Fibroblast of lung (primary cell): ENCODE data around the gene RANBP1. TPM values are rescaled to one million over a fixed set of nuclear protein-coding genes. Genes with fewer than 3 reads are reported as not detected.

Experiments
- DNase-seq, 2 donors: peaks; one replicate each; pipeline versions ENCODE4 v3.0.0 to v3.0.0-alpha.2; 2010; ENCODE audit warnings: low read depth in 2 of 2
- H2AFZ ChIP-seq: 2 replicates; pipeline ENCODE4 v1.5.1; 2012; ENCODE audit warnings: low read length, control low read depth, inconsistent platforms
- H3K27ac ChIP-seq: 2 replicates; pipeline ENCODE4 v1.5.1; 2011; ENCODE audit warnings: low read length, control low read depth; ENCODE audit not compliant: insufficient read depth
- H3K27me3 ChIP-seq: 2 replicates; pipeline ENCODE4 v1.5.1; 2011; ENCODE audit warnings: mild to moderate bottlenecking, low read length; ENCODE audit not compliant: control insufficient read depth, insufficient read depth
- H3K36me3 ChIP-seq: 2 replicates; pipeline ENCODE4 v1.5.1; 2011; ENCODE audit warnings: low read length; ENCODE audit not compliant: control insufficient read depth, insufficient read depth
- H3K4me1 ChIP-seq: 2 replicates; pipeline ENCODE4 v1.5.1; 2011; ENCODE audit warnings: low read length; ENCODE audit not compliant: control insufficient read depth, insufficient read depth; ENCODE audit errors: extremely low read depth
- H3K4me2 ChIP-seq: 2 replicates; pipeline ENCODE4 v1.5.1; 2011; ENCODE audit warnings: low read length, control low read depth; ENCODE audit not compliant: insufficient read depth; ENCODE audit errors: extremely low read depth
- H3K4me3 ChIP-seq, 4 experiments: fragments of 200-600 bp in 1 of 4; sonication (generic) in 1 of 4; replicated peaks in 1 of 4; 2 replicates each; pipeline ENCODE4 v1.5.1; 2011 to 2016; ENCODE audit warnings: low read length in 4 of 4, low read depth in 3 of 4, mild to moderate bottlenecking in 3 of 4, control low read depth in 2 of 4, inconsistent platforms in 1 of 4, mixed read lengths in 1 of 4; ENCODE audit not compliant: insufficient read depth in 1 of 4; ENCODE audit errors: control extremely low read depth in 1 of 4
- H3K79me2 ChIP-seq: 2 replicates; pipeline ENCODE4 v1.5.1; 2012; ENCODE audit warnings: mild to moderate bottlenecking, low read length, inconsistent platforms; ENCODE audit not compliant: control insufficient read depth, insufficient read depth
- H3K9ac ChIP-seq: 2 replicates; pipeline ENCODE4 v1.5.1; 2011; ENCODE audit warnings: mild to moderate bottlenecking, low read length, control low read depth; ENCODE audit not compliant: insufficient read depth
- H3K9me3 ChIP-seq: 2 replicates; pipeline ENCODE4 v1.5.1; 2012; ENCODE audit warnings: low read depth, low read length; ENCODE audit not compliant: control insufficient read depth, insufficient read depth
- H4K20me1 ChIP-seq: 2 replicates; pipeline ENCODE4 v1.5.1; 2011; ENCODE audit warnings: low read length; ENCODE audit not compliant: control insufficient read depth, insufficient read depth; ENCODE audit errors: extremely low read depth
- EZH2 ChIP-seq: IDR thresholded peaks from 2 replicates; pipeline ENCODE4 v1.5.1; 2012; ENCODE audit warnings: low read length, control low read depth, mild to moderate bottlenecking; ENCODE audit errors: missing control alignments
- polyA plus RNA-seq, 2 donors: library from polyadenylated mRNA; depleted of rRNA in 1 of 2; stranded (reverse) in 1 of 2; unstranded in 1 of 2; fragments of >200 nt; gene quantifications; 2 replicates each; pipeline ENCODE4 v1.2.1, GENCODE V29; 2011 to 2012; ENCODE audit warnings: missing spikeins in 1 of 2
- total RNA-seq: library from RNA; depleted of rRNA; stranded (reverse); fragments of >200 nt; gene quantifications from 2 replicates; pipeline ENCODE4 v1.2.1, GENCODE V29; 2014
- TF ChIP-seq, protein P1 (sequence below), 2 donors: IDR thresholded peaks in 1 of 2; conservative IDR thresholded peaks in 1 of 2; 1 replicate in 1 of 2; 2 replicates in 1 of 2; pipeline ENCODE4 v1.5.1; 2011 to 2012; ENCODE audit warnings: low read length in 2 of 2, control low read depth in 1 of 2, inconsistent platforms in 1 of 2, low read depth in 1 of 2, mild to moderate bottlenecking in 1 of 2

Gene RANBP1
- total and polyA plus RNA-seq, 2 donors (not counting 1 experiment from before 2014, with no cell fraction given) = 88.5 to 178 TPM

DNA sequence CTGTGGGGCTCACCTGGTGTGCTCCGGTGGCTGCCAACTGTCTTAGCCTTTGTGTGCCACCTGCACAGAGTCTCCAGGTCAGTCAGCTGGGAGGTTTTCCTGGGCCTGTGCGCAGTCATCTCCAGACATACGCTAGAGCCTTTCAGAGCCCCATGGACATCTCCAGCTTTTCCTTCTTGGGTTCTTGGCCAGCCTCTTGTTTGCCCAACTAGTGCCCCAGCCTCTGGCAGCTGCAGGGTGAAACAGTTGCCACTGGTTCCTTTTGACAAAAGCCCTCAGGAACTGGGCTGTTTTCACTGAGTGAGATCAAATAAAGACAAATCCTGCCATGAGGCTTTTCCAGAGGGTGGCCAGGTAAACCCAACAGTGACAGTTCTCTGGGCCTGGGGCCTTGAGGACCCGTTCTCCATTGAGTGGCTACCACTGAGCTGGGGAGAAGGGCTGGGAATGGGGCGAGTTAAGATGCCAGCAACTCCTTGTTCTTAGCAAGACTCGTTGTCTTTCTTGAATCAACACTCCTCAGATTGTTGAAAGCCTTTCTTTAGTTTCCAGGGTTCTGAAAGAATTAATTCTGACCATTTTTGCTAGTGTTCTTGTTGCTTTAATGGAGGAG lies 16.7 kb upstream of the RANBP1 start:
- no peak overlapping the region for H2AFZ ChIP-seq
- H3K4me2 ChIP-seq = no peak overlapping the region
- H3K36me3 ChIP-seq = peaks cover 15% of the 10 kb centered on the region
- no peaks in the 10 kb centered on the region for H3K4me1 ChIP-seq
- no peaks in the 10 kb centered on the region for H3K27me3 ChIP-seq
- H4K20me1 ChIP-seq = no peaks in the 10 kb centered on the region
- no peak overlapping the region for H3K4me3 ChIP-seq
- DNase-seq = no peak
- H3K79me2 ChIP-seq = peaks cover 40% of the 10 kb centered on the region
- H3K9ac ChIP-seq = no peak overlapping the region
- TF ChIP-seq, protein P1, sequence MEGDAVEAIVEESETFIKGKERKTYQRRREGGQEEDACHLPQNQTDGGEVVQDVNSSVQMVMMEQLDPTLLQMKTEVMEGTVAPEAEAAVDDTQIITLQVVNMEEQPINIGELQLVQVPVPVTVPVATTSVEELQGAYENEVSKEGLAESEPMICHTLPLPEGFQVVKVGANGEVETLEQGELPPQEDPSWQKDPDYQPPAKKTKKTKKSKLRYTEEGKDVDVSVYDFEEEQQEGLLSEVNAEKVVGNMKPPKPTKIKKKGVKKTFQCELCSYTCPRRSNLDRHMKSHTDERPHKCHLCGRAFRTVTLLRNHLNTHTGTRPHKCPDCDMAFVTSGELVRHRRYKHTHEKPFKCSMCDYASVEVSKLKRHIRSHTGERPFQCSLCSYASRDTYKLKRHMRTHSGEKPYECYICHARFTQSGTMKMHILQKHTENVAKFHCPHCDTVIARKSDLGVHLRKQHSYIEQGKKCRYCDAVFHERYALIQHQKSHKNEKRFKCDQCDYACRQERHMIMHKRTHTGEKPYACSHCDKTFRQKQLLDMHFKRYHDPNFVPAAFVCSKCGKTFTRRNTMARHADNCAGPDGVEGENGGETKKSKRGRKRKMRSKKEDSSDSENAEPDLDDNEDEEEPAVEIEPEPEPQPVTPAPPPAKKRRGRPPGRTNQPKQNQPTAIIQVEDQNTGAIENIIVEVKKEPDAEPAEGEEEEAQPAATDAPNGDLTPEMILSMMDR (conservative IDR thresholded peaks at IDR 0.05 in 1 of 2, IDR thresholded peaks at IDR 0.05 in 1 of 2; ENCODE audit: low read depth in 1 of 2, low read length in 2 of 2) = no peak
- no peak for TF ChIP-seq EZH2
- no peaks in the 10 kb centered on the region for H3K9me3 ChIP-seq
- H3K27ac ChIP-seq = no peak overlapping the region

DNA sequence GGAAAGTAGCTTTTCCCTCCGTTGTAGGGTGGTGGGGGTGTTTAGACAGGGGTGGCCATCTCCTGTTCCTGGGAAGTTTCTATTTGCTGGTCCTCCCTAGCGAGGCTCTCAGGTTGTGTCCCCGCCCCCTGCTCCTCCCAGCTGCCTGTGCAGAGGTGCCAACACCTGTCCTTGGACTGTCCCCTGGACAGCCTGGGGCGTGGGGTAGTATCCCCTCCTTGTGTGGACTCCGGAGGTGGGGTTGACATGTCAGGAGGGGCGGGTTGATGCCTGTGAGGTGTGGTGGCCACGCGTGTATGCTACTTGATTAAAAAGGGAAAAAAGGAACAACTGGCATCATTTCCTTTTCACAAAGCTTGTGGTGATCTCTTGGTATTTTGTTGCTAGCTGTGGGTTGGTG lies 14.3 kb upstream of the RANBP1 start:
- H3K36me3 ChIP-seq = peaks cover 26% of the 10 kb centered on the region
- no peak for TF ChIP-seq EZH2
- TF ChIP-seq, protein P1 (conservative IDR thresholded peaks at IDR 0.05 in 1 of 2, IDR thresholded peaks at IDR 0.05 in 1 of 2; ENCODE audit: low read depth in 1 of 2, low read length in 2 of 2) = no peak
- H3K79me2 ChIP-seq = peaks cover 45% of the 10 kb centered on the region

DNA sequence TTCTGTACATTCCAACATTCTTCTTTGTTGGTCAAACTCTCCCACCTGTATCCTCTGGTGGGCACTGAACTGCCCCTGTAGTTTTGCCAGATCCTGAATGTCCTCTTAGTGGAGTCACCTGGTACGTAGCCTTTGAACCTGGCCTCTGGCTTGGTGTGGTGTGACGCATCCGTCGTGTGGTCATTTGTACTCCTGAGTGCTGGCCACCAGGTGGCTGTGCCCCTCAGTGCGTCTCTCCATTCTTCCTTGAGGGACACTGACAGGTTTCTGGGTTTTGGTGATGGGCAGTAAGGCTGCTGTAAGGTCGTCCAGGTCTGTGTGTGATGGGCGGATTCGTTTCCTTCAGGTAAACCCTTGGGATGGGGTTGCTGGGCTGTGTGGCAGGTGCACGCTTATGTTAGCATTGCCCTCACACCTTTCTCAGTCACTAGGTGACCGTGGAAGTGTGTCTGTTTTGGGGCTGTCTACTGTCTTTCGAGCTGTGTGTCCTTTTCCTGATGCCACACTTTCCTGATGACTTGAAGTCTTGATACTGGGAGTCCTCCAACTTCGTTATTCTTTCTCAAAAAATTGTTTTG lies 13.6 kb upstream of the RANBP1 start:
- H3K36me3 ChIP-seq = peaks cover 32% of the 10 kb centered on the region
- TF ChIP-seq, protein P1 (conservative IDR thresholded peaks at IDR 0.05 in 1 of 2, IDR thresholded peaks at IDR 0.05 in 1 of 2; ENCODE audit: low read depth in 1 of 2, low read length in 2 of 2) = peak in 1 of 2 donors; percentile 1
- no peak for TF ChIP-seq EZH2
- no peaks in the 10 kb centered on the region for H3K27me3 ChIP-seq
- H3K9ac ChIP-seq = no peak overlapping the region
- H4K20me1 ChIP-seq = no peaks in the 10 kb centered on the region
- H2AFZ ChIP-seq = no peak overlapping the region
- no peak for DNase-seq
- H3K9me3 ChIP-seq = no peaks in the 10 kb centered on the region
- no peak overlapping the region for H3K4me2 ChIP-seq
- H3K4me3 ChIP-seq = no peak overlapping the region
- no peaks in the 10 kb centered on the region for H3K4me1 ChIP-seq
- peaks cover 39% of the 10 kb centered on the region for H3K79me2 ChIP-seq
- no peak overlapping the region for H3K27ac ChIP-seq

More for the DNA sequence above, 14.3 kb upstream of the RANBP1 start:
- Histone ChIP-seq H3K9me3 (no peaks in the 10 kb centered on the region), H3K4me3 (no peak overlapping the region), H3K4me1 (no peaks in the 10 kb centered on the region), H3K27me3 (no peaks in the 10 kb centered on the region), H3K9ac (no peak overlapping the region), H2AFZ (no peak overlapping the region), H4K20me1 (no peaks in the 10 kb centered on the region), H3K27ac (no peak overlapping the region), H3K4me2 (no peak overlapping the region)
- no peak for DNase-seq
